K562 (cell line): ENCODE data around the gene CACNA1C. TPM values are rescaled to one million over a fixed set of nuclear protein-coding genes. Genes with fewer than 3 reads are reported as not detected.

Experiments used
- ATAC-seq: fragments of 200-7000 bp; cut with Tn5 transposase; 3 replicates; pipeline ENCODE4 v1.9.1; 2020; ENCODE audit warnings: moderate library complexity
- BruUV-seq: library from RNA; stranded (reverse); fragments of 400-500 nt; replicated peaks from 2 replicates; lab custom pipeline; 2021; lab: Mats Ljungman, UMichigan
- CTCF ChIA-PET: fragments of 300-600 bp; formaldehyde crosslinking; extraction: SDS; loops from one replicate; lab custom pipeline; 2021; ENCODE audit warnings: low intra/inter-chr PET ratio; lab: Yijun Ruan, JAX
- POLR2A ChIA-PET: fragments of 300-600, 350-650 bp; sonication (Branson Sonifier 250); formaldehyde crosslinking; extraction: SDS; loops from one replicate; lab custom pipeline; 2021; ENCODE audit warnings: antibody characterized with exemption, inconsistent platforms; lab: Yijun Ruan, JAX
- DNase-seq, 4 experiments: peaks; one replicate each; pipeline versions ENCODE4 v3.0.0 to v3.0.0-alpha.2; 2011 to 2018; ENCODE audit warnings: low spot score in 3 of 4, mixed read lengths in 3 of 4; ENCODE audit errors: extremely low read depth in 1 of 4
- FAIRE-seq: peaks from 2 replicates; lab custom pipeline; 2011; peaks lifted over from hg19 to GRCh38; lab: Jason Lieb, UNC
- H2AFZ ChIP-seq: 2 replicates; pipeline ENCODE4 v1.6.0; 2011; ENCODE audit warnings: low read depth, low read length, control low read depth, inconsistent platforms
- H3K27ac ChIP-seq: fragments of 200-600 bp; 3 replicates; pipeline ENCODE4 v1.8.0; 2011; ENCODE audit warnings: low read depth, mild to moderate bottlenecking, control low read depth, inconsistent platforms, low read length, moderate library complexity, mixed read lengths; ENCODE audit errors: extremely low read depth
- H3K27me3 ChIP-seq, 2 experiments: fragments of 300-600 bp in 1 of 2; 2 replicates in 1 of 2; 3 replicates in 1 of 2; pipeline versions ENCODE4 v1.6.0 to v1.8.0; 2011; ENCODE audit warnings: inconsistent platforms in 2 of 2, low read length in 2 of 2, mild to moderate bottlenecking in 1 of 2, mixed read lengths in 1 of 2, moderate library complexity in 1 of 2; ENCODE audit not compliant: control insufficient read depth in 2 of 2, insufficient read depth in 2 of 2
- H3K36me3 ChIP-seq: fragments of 300-600 bp; 3 replicates; pipeline ENCODE4 v1.8.0; 2011; ENCODE audit warnings: mild to moderate bottlenecking, low read length, inconsistent platforms; ENCODE audit not compliant: control insufficient read depth, insufficient read depth
- H3K4me1 ChIP-seq, 2 experiments: fragments of 200-600 bp in 1 of 2; replicated peaks in 1 of 2; 2 replicates in 1 of 2; 3 replicates in 1 of 2; pipeline versions ENCODE4 v1.5.1 to v1.8.0; 2011; ENCODE audit warnings: inconsistent platforms in 2 of 2, low read length in 2 of 2, mild to moderate bottlenecking in 1 of 2, mixed read lengths in 1 of 2, moderate library complexity in 1 of 2; ENCODE audit not compliant: control insufficient read depth in 2 of 2, insufficient read depth in 2 of 2
- H3K4me2 ChIP-seq: 2 replicates; pipeline ENCODE4 v1.6.1; 2011; ENCODE audit warnings: low read length, control low read depth, inconsistent platforms, mixed read lengths; ENCODE audit not compliant: insufficient read depth
- H3K4me3 ChIP-seq: fragments of 200-600 bp; sonication (generic), shearing (Covaris generic); 2 replicates; pipeline ENCODE4 v1.5.1; 2016; ENCODE audit warnings: control low read depth, inconsistent platforms
- H3K79me2 ChIP-seq: fragments of 200-600 bp; 3 replicates; pipeline ENCODE4 v1.8.0; 2011; ENCODE audit warnings: low read length, inconsistent platforms; ENCODE audit not compliant: control insufficient read depth, insufficient read depth
- H3K9ac ChIP-seq, 2 experiments: 2 replicates each; pipeline versions ENCODE4 v1.6.0 to v1.6.1; 2011; ENCODE audit warnings: low read depth in 2 of 2, low read length in 2 of 2, control low read depth in 1 of 2, inconsistent platforms in 1 of 2, mild to moderate bottlenecking in 1 of 2, mixed read lengths in 1 of 2; ENCODE audit not compliant: insufficient read depth in 1 of 2
- H3K9me1 ChIP-seq: one replicate; pipeline ENCODE4 v1.6.0; 2011; ENCODE audit warnings: inconsistent platforms, mild to moderate bottlenecking, low read length, moderate library complexity; ENCODE audit not compliant: control insufficient read depth, insufficient read depth
- H3K9me3 ChIP-seq: replicated peaks from 2 replicates; pipeline ENCODE4 v1.5.1; 2011; ENCODE audit warnings: low read depth, low read length, inconsistent platforms; ENCODE audit not compliant: control insufficient read depth, insufficient read depth
- H4K20me1 ChIP-seq: replicated peaks from 2 replicates; pipeline ENCODE4 v1.6.1; 2011; ENCODE audit warnings: low read length, inconsistent platforms, mixed read lengths; ENCODE audit not compliant: control insufficient read depth, insufficient read depth
- CBFB ChIP-seq: sonication (generic); formaldehyde crosslinking; IDR thresholded peaks from 2 replicates; pipeline ENCODE4 v1.4.0; 2020; ENCODE audit warnings: mild to moderate bottlenecking, missing genetic modification reagents
- CHD1 ChIP-seq: fragments of 200-600 bp; sonication (generic); IDR thresholded peaks from one replicate; pipeline ENCODE4 v1.6.1; 2012; ENCODE audit warnings: mild to moderate bottlenecking, moderate library complexity, low read length, inconsistent platforms
- EP300 ChIP-seq: IDR thresholded peaks from 2 replicates; pipeline ENCODE4 v1.6.1; 2012; ENCODE audit warnings: low read length, improper control_type of control experiment
- FOXM1 ChIP-seq, 2 experiments: fragments of 450-650 bp in 1 of 2; sonication (generic) in 1 of 2; formaldehyde crosslinking in 1 of 2; IDR thresholded peaks; 2 replicates each; pipeline versions ENCODE4 v1.6.1 to v1.9.0; 2017 to 2022; ENCODE audit warnings: low read depth in 2 of 2, mild to moderate bottlenecking in 2 of 2, missing genetic modification reagents in 1 of 2, moderate library complexity in 1 of 2
- LCOR ChIP-seq: sonication (generic); formaldehyde crosslinking; IDR thresholded peaks from 2 replicates; pipeline ENCODE4 v1.8.0; 2022; ENCODE audit warnings: mild to moderate bottlenecking, missing genetic modification reagents
- MLX ChIP-seq, 2 experiments: fragments of 450-650 bp in 1 of 2; sonication (generic) in 1 of 2; formaldehyde crosslinking; conservative IDR thresholded peaks; 2 replicates each; pipeline versions ENCODE4 v1.4.0 to v1.8.1; 2020 to 2022; ENCODE audit warnings: mild to moderate bottlenecking in 1 of 2, missing genetic modification reagents in 1 of 2
- TCF3 ChIP-seq: sonication (generic); formaldehyde crosslinking; IDR thresholded peaks from 2 replicates; pipeline ENCODE4 v1.4.0; 2020; ENCODE audit warnings: mild to moderate bottlenecking, missing genetic modification reagents
- TFAP4 ChIP-seq: sonication (generic); formaldehyde crosslinking; IDR thresholded peaks from 2 replicates; pipeline ENCODE4 v1.8.0; 2022; ENCODE audit warnings: missing genetic modification reagents, mild to moderate bottlenecking, moderate library complexity, borderline replicate concordance
- YBX1 ChIP-seq: fragments of 450-650 bp; IDR thresholded peaks from 2 replicates; pipeline ENCODE4 v1.7.1; 2016; ENCODE audit warnings: mild to moderate bottlenecking
- ZNF174 ChIP-seq: fragments of 250-450 bp; sonication (Bioruptor Pico); IDR thresholded peaks from 2 replicates; pipeline ENCODE4 v1.4.0; 2020; ENCODE audit warnings: mild to moderate bottlenecking
- WGBS: fragments of 100-300 bp; shearing (Covaris generic); methylation state at CpG from one replicate; pipeline ENCODE4 v1.1.6; 2016; ENCODE audit warnings: low coverage, mixed read lengths; ENCODE audit not compliant: insufficient coverage; ENCODE audit errors: missing lambda C conversion rate; 5-methylcytosine and 5-hydroxymethylcytosine counted together
- in situ Hi-C: fragments of 300-500 bp; cut with MboI; formaldehyde crosslinking; loops from 4 replicates; pipeline ENCODE4 v1.15.0; 2018; ENCODE audit warnings: inconsistent platforms, mixed read lengths
- intact Hi-C: fragments of 100-400 bp; cut with micrococcal nuclease; formaldehyde crosslinking; loops from 2 replicates; pipeline ENCODE4 v1.14.2; 2022
- polyA plus RNA-seq, 8 experiments: library from polyadenylated mRNA; depleted of rRNA in 4 of 8; stranded (reverse) in 5 of 8; unstranded in 3 of 8; fragments of >200 nt; fragmentation: Nextera tagmentation in 2 of 8; fragmentation: Illumina TruSeq in 1 of 8; extraction: Ambion mirVana in 2 of 8; extraction: Trizol in 1 of 8; gene quantifications; 2 replicates each; pipeline versions ENCODE4 v1.2.1 to v1.2.3, GENCODE V29; 2011 to 2014; ENCODE audit warnings: inconsistent platforms in 1 of 8, missing spikeins in 1 of 8
- total RNA-seq, 7 experiments: library from RNA; depleted of rRNA in 6 of 7; stranded (reverse); fragments of >200 nt in 6 of 7; fragmentation: Illumina TruSeq in 2 of 7; extraction: Trizol in 2 of 7; gene quantifications; 2 replicates each; pipeline versions ENCODE4 v1.2.1 to v1.2.3, GENCODE V29; 2011 to 2021; ENCODE audit warnings: low replicate concordance in 1 of 7

CACNA1C gene
- total and polyA plus RNA-seq, 9 of the 15 experiments (the other 6 are each of a cell fraction or from before 2014, with no cell fraction given) = not detected

- no peak overlapping the region for H3K4me3 ChIP-seq
- intact Hi-C loops (no loop called here), in situ Hi-C loops (no loop called here)
- ATAC-seq = no peak
- no peak overlapping the region for H3K9ac ChIP-seq
- TF ChIP-seq TCF3 = no peak
- TF ChIP-seq EP300 = no peak
- TF ChIP-seq CBFB (CRISPR knock-in tag) = no peak
- no peak for TF ChIP-seq TFAP4
- no peak for TF ChIP-seq MLX (CRISPR knock-in tag; conservative IDR thresholded peaks at IDR 0.05)
- no peak for TF ChIP-seq ZNF174 (CRISPR knock-in tag)
- TF ChIP-seq LCOR (CRISPR knock-in tag) = no peak
- no peak for TF ChIP-seq FOXM1 (IDR thresholded peaks at IDR 0.05; ENCODE audit: low read depth)
- no peak for TF ChIP-seq FOXM1 (CRISPR knock-in tag; IDR thresholded peaks at IDR 0.05; ENCODE audit: low read depth)
- TF ChIP-seq CHD1 = no peak
- no peak for TF ChIP-seq YBX1
- TF ChIP-seq, all 486 proteins: peak for 0
- ChIA-PET CTCF (no interaction called here), POLR2A (interaction anchor here (0.6 kb wide), 1 partner anchor 109 kb away, joined by 5 read pairs; no protein-coding TSS in a partner anchor)
- H3K4me2 ChIP-seq = no peak overlapping the region
- no peaks in the 10 kb centered on the region for H3K9me1 ChIP-seq
- WGBS = 0% methylated on average over 3 of the region's 3 CpGs
- no peak overlapping the region for H3K27ac ChIP-seq
- DNase-seq (no peak), FAIRE-seq (no peak)
- peaks cover 0 to 11% of the 10 kb centered on the region in 2 experiments; a peak in 2 of 5 replicates for H3K4me1 ChIP-seq
- H3K27me3 ChIP-seq = peaks cover 5 to 23% of the 10 kb centered on the region in 2 experiments; a peak in 3 of 5 replicates
- BruUV-seq = no TSS peak
- no peak overlapping the region for H2AFZ ChIP-seq
- no peaks in the 10 kb centered on the region for H4K20me1 ChIP-seq
- no peaks in the 10 kb centered on the region for H3K9me3 ChIP-seq
- no peaks in the 10 kb centered on the region for H3K36me3 ChIP-seq
- H3K79me2 ChIP-seq = no peaks in the 10 kb centered on the region
Observed at GRCh38 chr12:2693980-2694610, 641.3 kb downstream of the CACNA1C start.
